ENCODE data around the gene TGM5. TPM values are rescaled to one million over a fixed set of nuclear protein-coding genes. Genes with fewer than 3 reads are reported as not detected.

Gene TGM5, protein sequence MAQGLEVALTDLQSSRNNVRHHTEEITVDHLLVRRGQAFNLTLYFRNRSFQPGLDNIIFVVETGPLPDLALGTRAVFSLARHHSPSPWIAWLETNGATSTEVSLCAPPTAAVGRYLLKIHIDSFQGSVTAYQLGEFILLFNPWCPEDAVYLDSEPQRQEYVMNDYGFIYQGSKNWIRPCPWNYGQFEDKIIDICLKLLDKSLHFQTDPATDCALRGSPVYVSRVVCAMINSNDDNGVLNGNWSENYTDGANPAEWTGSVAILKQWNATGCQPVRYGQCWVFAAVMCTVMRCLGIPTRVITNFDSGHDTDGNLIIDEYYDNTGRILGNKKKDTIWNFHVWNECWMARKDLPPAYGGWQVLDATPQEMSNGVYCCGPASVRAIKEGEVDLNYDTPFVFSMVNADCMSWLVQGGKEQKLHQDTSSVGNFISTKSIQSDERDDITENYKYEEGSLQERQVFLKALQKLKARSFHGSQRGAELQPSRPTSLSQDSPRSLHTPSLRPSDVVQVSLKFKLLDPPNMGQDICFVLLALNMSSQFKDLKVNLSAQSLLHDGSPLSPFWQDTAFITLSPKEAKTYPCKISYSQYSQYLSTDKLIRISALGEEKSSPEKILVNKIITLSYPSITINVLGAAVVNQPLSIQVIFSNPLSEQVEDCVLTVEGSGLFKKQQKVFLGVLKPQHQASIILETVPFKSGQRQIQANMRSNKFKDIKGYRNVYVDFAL
- total RNA-seq (2014; rRNA removed; shearing (Covaris generic); ENCODE audit: low replicate concordance): not detected in 2 replicates

DNA sequence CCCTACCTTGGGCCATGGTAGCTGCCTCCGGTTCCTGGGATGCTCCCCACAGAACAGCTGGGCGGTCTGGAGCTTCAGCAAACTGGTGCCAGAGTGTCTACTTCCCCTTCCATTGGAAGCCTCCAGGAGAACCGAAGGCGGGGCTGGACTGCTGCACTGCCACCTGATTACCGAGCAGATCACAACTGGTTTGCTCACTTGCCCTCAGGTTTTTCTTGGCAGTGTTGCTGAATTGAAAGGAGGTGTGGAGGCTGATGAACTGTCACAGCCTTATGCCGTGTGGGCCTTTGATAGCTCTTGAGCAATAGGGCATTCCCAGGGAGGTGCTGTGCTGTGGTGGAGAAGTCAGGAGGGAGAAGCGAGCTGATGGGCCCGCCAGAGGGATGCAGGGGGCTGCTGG lies at the start of gene TGM5:
TSS of gene TGM5 (minus strand) at position 95 of the 400 bp plus-strand sequence. CDS start at position 16, 79 bp downstream.
- Histone ChIP-seq H4K20me1 (ENCODE audit: insufficient read depth, low read depth, low read length) (no peaks in the 10 kb centered on the region), H3K4me2 (ENCODE audit: low read depth, low read length, poor library complexity, severe bottlenecking) (no peak within 1 kb of the TSS), H3K36me3 (ENCODE audit: insufficient read depth, low read length) (no peaks in the 10 kb centered on the region), H3K27ac (ENCODE audit: low read length) (no peak within 1 kb of the TSS), H3K9me3 (ENCODE audit: low read length) (no peaks in the 10 kb centered on the region), H3K27me3 (ENCODE audit: low read length) (no peaks in the 10 kb centered on the region; the same call in 1 of the 2 replicates), H2AFZ (ENCODE audit: low read length) (no peak within 1 kb of the TSS), H3K4me1 (ENCODE audit: low read length) (peaks cover 7% of the 10 kb centered on the region), H3K79me2 (ENCODE audit: low read length) (no peaks in the 10 kb centered on the region), H3K4me3 (ENCODE audit: low read length) (no peak within 1 kb of the TSS), H3K9me2 (replicated peaks; ENCODE audit: insufficient read depth, low read length) (no peaks in the 10 kb centered on the region), H3K9ac (ENCODE audit: low read length) (no peak within 1 kb of the TSS)
- no peak for DNase-seq

DNA sequence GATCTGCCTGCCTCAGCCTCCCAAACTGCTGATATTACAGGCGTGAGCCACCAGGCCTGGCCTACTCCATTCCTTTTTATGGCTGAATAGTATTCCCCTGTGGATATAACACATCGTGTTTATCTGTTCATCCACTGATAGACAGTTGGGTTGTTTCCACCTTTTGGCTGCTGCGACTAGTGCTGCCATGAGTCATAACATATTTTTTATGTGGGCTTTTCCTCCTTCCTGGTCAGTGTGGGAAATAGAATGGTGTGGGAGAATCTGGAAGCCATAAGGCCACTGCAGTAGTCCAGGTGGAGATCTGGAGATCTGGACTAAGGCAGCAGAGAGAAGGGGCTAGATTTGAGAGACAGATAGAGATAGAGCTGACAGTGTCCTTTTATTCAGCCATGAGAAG lies 47.4 kb upstream of the TGM5 start:
- Histone ChIP-seq H3K27ac (ENCODE audit: low read length) (no peak overlapping the region), H3K4me3 (ENCODE audit: low read length) (no peak overlapping the region), H3K4me1 (ENCODE audit: low read length) (no peaks in the 10 kb centered on the region), H3K9me2 (replicated peaks; ENCODE audit: insufficient read depth, low read length) (no peaks in the 10 kb centered on the region), H4K20me1 (ENCODE audit: insufficient read depth, low read depth, low read length) (no peaks in the 10 kb centered on the region), H3K27me3 (ENCODE audit: low read length) (no peaks in the 10 kb centered on the region), H3K36me3 (ENCODE audit: insufficient read depth, low read length) (no peaks in the 10 kb centered on the region), H3K79me2 (ENCODE audit: low read length) (no peaks in the 10 kb centered on the region), H3K9me3 (ENCODE audit: low read length) (no peaks in the 10 kb centered on the region), H2AFZ (ENCODE audit: low read length) (no peak overlapping the region), H3K4me2 (ENCODE audit: low read depth, low read length, poor library complexity, severe bottlenecking) (no peak overlapping the region), H3K9ac (ENCODE audit: low read length) (no peak overlapping the region)
- no peak for DNase-seq

DNA sequence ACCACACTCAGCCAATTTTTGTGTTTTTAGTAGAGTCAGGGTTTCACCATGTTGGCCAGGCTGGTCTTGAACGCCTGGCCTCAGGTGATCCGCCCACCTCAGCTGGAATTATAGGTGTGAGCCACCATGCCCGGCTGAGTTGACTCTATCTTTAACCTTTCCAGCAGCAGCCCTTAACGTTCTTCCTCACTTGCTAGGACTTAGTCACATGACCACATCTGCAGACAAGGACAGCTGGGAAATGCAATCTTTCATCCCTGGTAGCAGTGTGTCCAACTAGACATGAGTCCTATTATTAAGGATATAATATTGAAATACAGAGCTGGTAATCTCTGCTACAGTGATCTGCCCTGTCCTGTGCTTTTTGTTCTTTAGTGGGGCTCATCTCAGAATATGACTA lies 45.6 kb upstream of the TGM5 start:
- no peak for DNase-seq
- H3K4me3 ChIP-seq (ENCODE audit: low read length): no peak overlapping the region
- no peaks in the 10 kb centered on the region for H3K9me3 ChIP-seq (ENCODE audit: low read length)
- no peaks in the 10 kb centered on the region for H3K36me3 ChIP-seq (ENCODE audit: insufficient read depth, low read length)
- no peaks in the 10 kb centered on the region for H3K27me3 ChIP-seq (ENCODE audit: low read length)
- H2AFZ ChIP-seq (ENCODE audit: low read length): no peak overlapping the region
- H3K4me1 ChIP-seq (ENCODE audit: low read length): no peaks in the 10 kb centered on the region
- H4K20me1 ChIP-seq (ENCODE audit: insufficient read depth, low read depth, low read length): no peaks in the 10 kb centered on the region
- no peak overlapping the region for H3K9ac ChIP-seq (ENCODE audit: low read length)
- H3K4me2 ChIP-seq (ENCODE audit: low read depth, low read length, poor library complexity, severe bottlenecking): no peak overlapping the region
- H3K9me2 ChIP-seq (replicated peaks; ENCODE audit: insufficient read depth, low read length): no peaks in the 10 kb centered on the region
- no peak overlapping the region for H3K27ac ChIP-seq (ENCODE audit: low read length)
- H3K79me2 ChIP-seq (ENCODE audit: low read length): no peaks in the 10 kb centered on the region

DNA sequence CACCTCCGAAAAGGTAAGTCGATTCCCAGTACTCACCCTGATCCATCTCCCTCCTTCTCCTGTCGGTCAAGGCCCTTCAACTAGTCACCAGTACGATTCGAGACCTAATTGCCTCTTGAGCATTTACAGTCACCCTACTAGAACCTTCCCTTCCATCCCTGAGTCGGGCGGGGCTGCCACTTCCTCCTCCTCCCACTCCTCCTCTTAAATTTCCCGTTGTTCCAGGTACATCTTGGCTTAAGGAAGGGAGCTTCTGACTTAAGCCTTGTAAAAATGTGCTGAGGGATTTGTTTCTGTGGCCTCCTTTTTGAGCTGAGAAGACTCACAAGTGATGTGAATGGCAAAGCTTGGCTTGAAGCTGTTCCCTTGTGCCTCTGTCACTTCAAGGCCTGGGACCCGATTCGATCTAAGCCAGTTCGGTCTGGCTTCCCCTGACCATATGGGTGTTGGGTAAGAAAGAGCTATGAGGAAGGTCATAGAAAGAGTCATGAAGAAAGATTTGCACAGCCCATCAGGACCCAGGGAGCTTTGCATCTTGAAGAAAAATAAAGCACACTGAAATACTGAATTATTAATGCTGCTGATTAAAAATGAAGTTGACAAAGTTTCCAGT lies 35.6 kb upstream of the TGM5 start, which contains the start of gene TGM7:
TSS of gene TGM7 (minus strand) at position 51 of the 613 bp plus-strand sequence.
- Histone ChIP-seq H3K4me2 (ENCODE audit: low read depth, low read length, poor library complexity, severe bottlenecking) (no peak within 1 kb of the TSS), H3K36me3 (ENCODE audit: insufficient read depth, low read length) (no peaks in the 10 kb centered on the region), H3K9me2 (replicated peaks; ENCODE audit: insufficient read depth, low read length) (no peaks in the 10 kb centered on the region), H3K4me3 (ENCODE audit: low read length) (no peak within 1 kb of the TSS), H3K4me1 (ENCODE audit: low read length) (no peaks in the 10 kb centered on the region), H3K27me3 (ENCODE audit: low read length) (no peaks in the 10 kb centered on the region), H3K79me2 (ENCODE audit: low read length) (no peaks in the 10 kb centered on the region), H4K20me1 (ENCODE audit: insufficient read depth, low read depth, low read length) (no peaks in the 10 kb centered on the region), H3K9ac (ENCODE audit: low read length) (no peak within 1 kb of the TSS), H2AFZ (ENCODE audit: low read length) (no peak within 1 kb of the TSS), H3K9me3 (ENCODE audit: low read length) (no peaks in the 10 kb centered on the region), H3K27ac (ENCODE audit: low read length) (no peak within 1 kb of the TSS)
- no peak for DNase-seq

DNA sequence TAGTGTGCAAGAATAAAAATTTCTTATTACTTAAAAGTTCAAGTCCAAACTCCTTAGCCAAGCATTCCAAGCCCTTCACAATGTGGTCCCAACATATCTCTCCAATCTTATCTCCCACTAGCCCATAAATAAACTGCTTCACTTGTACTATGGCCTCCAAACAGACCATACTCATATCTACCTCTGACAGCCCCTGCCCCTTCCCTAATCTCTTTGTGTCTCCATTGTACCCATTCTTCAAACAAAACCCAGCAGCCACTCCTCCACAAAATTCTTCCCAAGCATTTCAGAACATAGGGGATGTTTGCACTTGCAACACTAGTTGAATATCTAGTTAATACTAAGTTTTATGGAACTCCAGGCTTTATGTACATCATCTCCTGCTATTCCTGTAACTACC lies 33.2 kb upstream of the TGM5 start:
- Histone ChIP-seq H3K9ac (ENCODE audit: low read length) (no peak overlapping the region), H3K9me3 (ENCODE audit: low read length) (no peaks in the 10 kb centered on the region), H2AFZ (ENCODE audit: low read length) (no peak overlapping the region), H3K9me2 (replicated peaks; ENCODE audit: insufficient read depth, low read length) (no peaks in the 10 kb centered on the region), H3K4me2 (ENCODE audit: low read depth, low read length, poor library complexity, severe bottlenecking) (no peak overlapping the region), H3K27me3 (ENCODE audit: low read length) (no peaks in the 10 kb centered on the region), H3K36me3 (ENCODE audit: insufficient read depth, low read length) (no peaks in the 10 kb centered on the region), H3K79me2 (ENCODE audit: low read length) (no peaks in the 10 kb centered on the region), H3K4me1 (ENCODE audit: low read length) (no peaks in the 10 kb centered on the region), H4K20me1 (ENCODE audit: insufficient read depth, low read depth, low read length) (no peaks in the 10 kb centered on the region), H3K27ac (ENCODE audit: low read length) (no peak overlapping the region), H3K4me3 (ENCODE audit: low read length) (no peak overlapping the region)
- DNase-seq: no peak

DNA sequence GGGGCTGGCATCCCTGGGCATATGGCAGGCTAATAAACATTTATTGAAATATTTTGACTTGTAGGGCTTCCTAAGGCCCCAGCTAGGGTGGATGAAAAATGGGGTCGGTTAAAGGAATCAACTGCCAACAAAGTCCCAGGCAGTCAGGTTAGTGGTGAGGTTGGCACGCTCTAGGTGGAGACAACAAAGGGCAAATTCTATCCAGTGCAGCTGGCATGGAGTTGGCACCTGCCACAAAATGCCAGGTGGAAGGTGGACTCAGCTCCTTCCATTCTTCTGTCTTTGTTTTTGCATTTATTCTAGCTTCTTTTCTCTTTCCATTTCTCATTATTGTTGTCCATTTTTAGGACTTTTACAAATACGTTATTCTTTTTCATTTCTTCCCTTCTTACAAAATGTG lies 32.7 kb upstream of the TGM5 start:
- Histone ChIP-seq H3K9me3 (ENCODE audit: low read length) (no peaks in the 10 kb centered on the region), H3K36me3 (ENCODE audit: insufficient read depth, low read length) (no peaks in the 10 kb centered on the region), H3K27ac (ENCODE audit: low read length) (no peak overlapping the region), H3K9ac (ENCODE audit: low read length) (no peak overlapping the region), H3K9me2 (replicated peaks; ENCODE audit: insufficient read depth, low read length) (no peaks in the 10 kb centered on the region), H4K20me1 (ENCODE audit: insufficient read depth, low read depth, low read length) (no peaks in the 10 kb centered on the region), H2AFZ (ENCODE audit: low read length) (no peak overlapping the region), H3K27me3 (ENCODE audit: low read length) (no peaks in the 10 kb centered on the region), H3K79me2 (ENCODE audit: low read length) (no peaks in the 10 kb centered on the region), H3K4me2 (ENCODE audit: low read depth, low read length, poor library complexity, severe bottlenecking) (no peak overlapping the region), H3K4me1 (ENCODE audit: low read length) (no peaks in the 10 kb centered on the region), H3K4me3 (ENCODE audit: low read length) (no peak overlapping the region)
- DNase-seq: no peak

DNA sequence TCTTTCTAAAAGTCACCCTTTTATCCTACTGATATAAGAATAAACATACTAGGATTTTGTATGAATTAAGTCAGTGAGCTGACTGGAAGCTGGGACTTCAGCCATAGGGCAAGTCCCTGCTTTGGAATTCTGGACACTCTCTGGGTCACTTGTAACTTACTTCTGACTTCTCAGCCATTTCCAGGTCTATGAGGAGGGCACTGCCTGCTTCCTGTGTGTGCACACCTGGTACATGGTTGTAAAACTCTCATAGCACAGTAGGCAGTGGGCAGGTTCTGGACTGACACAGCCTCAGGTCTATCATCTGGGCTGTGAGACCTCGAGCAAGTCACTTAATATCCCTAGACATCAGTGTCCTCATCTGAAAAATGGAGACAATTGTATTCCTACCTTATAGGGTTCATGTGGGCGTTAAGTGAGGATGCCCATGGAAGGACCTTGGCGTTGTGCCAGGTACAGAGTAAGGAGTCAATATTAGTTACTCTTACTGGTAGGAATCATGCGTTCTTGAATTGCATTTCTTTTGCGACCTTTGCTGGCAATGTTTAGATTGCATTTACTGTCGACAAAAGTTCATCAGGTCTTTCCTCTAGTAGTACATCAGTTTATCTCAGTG lies 27.5 kb upstream of the TGM5 start:
- no peak overlapping the region for H3K9ac ChIP-seq (ENCODE audit: low read length)
- H4K20me1 ChIP-seq (ENCODE audit: insufficient read depth, low read depth, low read length): no peaks in the 10 kb centered on the region

DNA sequence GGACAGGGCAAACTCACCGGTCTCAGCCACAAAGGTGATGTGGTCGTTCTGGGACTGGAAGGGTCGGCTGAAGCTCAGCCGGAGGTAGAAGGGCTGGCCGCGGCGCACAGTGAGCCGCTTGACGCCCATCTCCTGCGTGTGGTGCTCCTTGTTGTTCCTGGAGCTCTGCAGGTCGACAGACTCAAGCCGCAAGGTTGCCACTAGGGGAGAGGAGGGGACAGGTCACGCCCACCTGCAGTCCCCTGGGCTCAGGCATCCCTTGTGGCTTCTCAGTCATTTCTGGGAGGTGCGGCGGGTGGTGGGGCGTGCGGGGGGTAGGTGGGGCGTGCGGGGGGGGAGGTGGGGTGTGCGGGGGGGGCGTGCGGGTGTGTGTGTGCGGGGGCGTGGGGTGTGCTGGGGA lies 26.7 kb upstream of the TGM5 start:
- DNase-seq: no peak
- no peak overlapping the region for H3K9ac ChIP-seq (ENCODE audit: low read length)

More for the DNA sequence above, 27.5 kb upstream of the TGM5 start:
- no peak overlapping the region for H3K4me3 ChIP-seq (ENCODE audit: low read length)
- no peak overlapping the region for H3K4me2 ChIP-seq (ENCODE audit: low read depth, low read length, poor library complexity, severe bottlenecking)
- no peaks in the 10 kb centered on the region for H3K9me3 ChIP-seq (ENCODE audit: low read length)
- H3K4me1 ChIP-seq (ENCODE audit: low read length): no peaks in the 10 kb centered on the region
- DNase-seq: no peak
- H3K27me3 ChIP-seq (ENCODE audit: low read length): no peaks in the 10 kb centered on the region
- H3K27ac ChIP-seq (ENCODE audit: low read length): no peak overlapping the region
- H2AFZ ChIP-seq (ENCODE audit: low read length): no peak overlapping the region
- no peaks in the 10 kb centered on the region for H3K36me3 ChIP-seq (ENCODE audit: insufficient read depth, low read length)
- no peaks in the 10 kb centered on the region for H3K9me2 ChIP-seq (replicated peaks; ENCODE audit: insufficient read depth, low read length)
- H3K79me2 ChIP-seq (ENCODE audit: low read length): no peaks in the 10 kb centered on the region

More for the DNA sequence above, 26.7 kb upstream of the TGM5 start:
- no peaks in the 10 kb centered on the region for H3K4me1 ChIP-seq (ENCODE audit: low read length)
- H2AFZ ChIP-seq (ENCODE audit: low read length): no peak overlapping the region
- H3K4me2 ChIP-seq (ENCODE audit: low read depth, low read length, poor library complexity, severe bottlenecking): no peak overlapping the region
- no peaks in the 10 kb centered on the region for H3K36me3 ChIP-seq (ENCODE audit: insufficient read depth, low read length)
- H3K9me3 ChIP-seq (ENCODE audit: low read length): no peaks in the 10 kb centered on the region
- H3K79me2 ChIP-seq (ENCODE audit: low read length): no peaks in the 10 kb centered on the region
- H3K27me3 ChIP-seq (ENCODE audit: low read length): no peaks in the 10 kb centered on the region
- no peak overlapping the region for H3K4me3 ChIP-seq (ENCODE audit: low read length)
- H3K27ac ChIP-seq (ENCODE audit: low read length): no peak overlapping the region
- no peaks in the 10 kb centered on the region for H3K9me2 ChIP-seq (replicated peaks; ENCODE audit: insufficient read depth, low read length)
- H4K20me1 ChIP-seq (ENCODE audit: insufficient read depth, low read depth, low read length): no peaks in the 10 kb centered on the region

Measured in Karpas-422 (cell line).